ENCODE data around the gene CTCFL. TPM values are rescaled to one million over a fixed set of nuclear protein-coding genes. Genes with fewer than 3 reads are reported as not detected.

The CTCFL gene
- total RNA-seq, 2 donors from 2014 or later: 10.8 TPM; not detected in 1

DNA sequence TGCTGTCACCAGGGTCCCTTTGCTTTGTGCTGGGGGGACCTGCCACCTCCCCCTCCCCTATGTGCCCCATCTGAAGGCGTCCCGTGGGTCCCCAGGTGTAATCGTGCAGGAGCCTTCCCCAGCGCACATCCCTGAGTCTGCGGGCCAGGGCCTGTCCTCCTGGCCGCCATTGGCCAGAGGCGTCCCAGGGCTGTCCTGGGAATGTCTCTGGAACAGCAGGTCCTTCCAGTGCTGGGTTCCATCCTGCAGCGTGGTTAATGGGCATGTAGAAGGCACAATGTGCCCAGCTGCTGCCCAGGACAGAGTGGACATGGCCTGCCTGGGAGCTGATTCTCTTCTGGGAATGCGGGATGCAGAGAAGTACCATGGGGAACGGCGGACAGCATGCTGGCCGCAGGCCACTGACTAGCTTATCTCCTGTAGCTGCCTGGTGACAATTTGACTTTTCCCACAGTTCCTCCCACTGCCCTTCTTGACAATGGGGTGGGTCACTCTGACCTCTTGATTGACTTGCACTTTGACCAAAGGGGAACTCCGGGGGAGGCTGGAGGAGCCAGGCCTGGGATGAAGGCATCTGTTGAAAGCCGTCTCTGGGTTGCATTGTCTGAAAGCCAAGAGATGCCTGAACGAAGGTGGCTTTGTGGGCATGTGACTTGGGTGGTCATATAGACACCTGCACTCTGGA lies 64.0 kb downstream of the CTCFL start:
- Histone ChIP-seq H3K4me1 (replicated peaks) (no peaks in the 10 kb centered on the region), H3K27me3 (replicated peaks; ENCODE audit: insufficient read depth) (no peaks in the 10 kb centered on the region), H3K27ac (no peak overlapping the region), H3K4me3 (no peak overlapping the region), H3K9me3 (no peaks in the 10 kb centered on the region), H3K36me3 (no peaks in the 10 kb centered on the region)
- no peak for TF ChIP-seq POLR2AphosphoS5 (IDR thresholded peaks at IDR 0.05)
- no peak for TF ChIP-seq POLR2A (IDR thresholded peaks at IDR 0.05)
- TF ChIP-seq, protein P1, sequence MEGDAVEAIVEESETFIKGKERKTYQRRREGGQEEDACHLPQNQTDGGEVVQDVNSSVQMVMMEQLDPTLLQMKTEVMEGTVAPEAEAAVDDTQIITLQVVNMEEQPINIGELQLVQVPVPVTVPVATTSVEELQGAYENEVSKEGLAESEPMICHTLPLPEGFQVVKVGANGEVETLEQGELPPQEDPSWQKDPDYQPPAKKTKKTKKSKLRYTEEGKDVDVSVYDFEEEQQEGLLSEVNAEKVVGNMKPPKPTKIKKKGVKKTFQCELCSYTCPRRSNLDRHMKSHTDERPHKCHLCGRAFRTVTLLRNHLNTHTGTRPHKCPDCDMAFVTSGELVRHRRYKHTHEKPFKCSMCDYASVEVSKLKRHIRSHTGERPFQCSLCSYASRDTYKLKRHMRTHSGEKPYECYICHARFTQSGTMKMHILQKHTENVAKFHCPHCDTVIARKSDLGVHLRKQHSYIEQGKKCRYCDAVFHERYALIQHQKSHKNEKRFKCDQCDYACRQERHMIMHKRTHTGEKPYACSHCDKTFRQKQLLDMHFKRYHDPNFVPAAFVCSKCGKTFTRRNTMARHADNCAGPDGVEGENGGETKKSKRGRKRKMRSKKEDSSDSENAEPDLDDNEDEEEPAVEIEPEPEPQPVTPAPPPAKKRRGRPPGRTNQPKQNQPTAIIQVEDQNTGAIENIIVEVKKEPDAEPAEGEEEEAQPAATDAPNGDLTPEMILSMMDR (IDR thresholded peaks at IDR 0.05): no peak
- intact Hi-C loops (cut with DNase I): no loop called here
- WGBS: 78% methylated on average over 13 of the region's 15 CpGs
- DNase-seq (ENCODE audit: low spot score): no peak

DNA sequence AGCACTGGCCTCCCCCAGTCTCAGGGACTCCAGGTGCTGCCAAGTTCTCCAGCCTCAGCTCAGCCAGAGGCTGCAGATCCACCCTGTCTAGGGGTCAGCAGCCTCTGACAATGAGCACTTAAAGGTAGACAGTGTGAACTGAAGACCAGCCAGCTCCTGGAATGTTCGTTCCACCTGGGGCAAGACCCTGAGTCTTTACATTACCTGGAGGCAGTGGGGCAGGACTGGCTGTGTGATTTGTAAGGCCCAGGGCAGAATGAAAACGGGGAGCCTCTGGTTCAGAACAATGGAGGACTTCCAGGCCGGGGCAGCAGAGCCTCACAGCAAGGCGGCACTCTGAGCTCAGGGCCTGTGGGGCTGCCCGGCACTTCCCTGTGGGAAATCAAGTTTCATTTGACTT lies 65.0 kb downstream of the CTCFL start:
- intact Hi-C loops (cut with DNase I): no loop called here
- Histone ChIP-seq H3K27ac (no peak overlapping the region), H3K4me1 (replicated peaks) (no peaks in the 10 kb centered on the region), H3K9me3 (no peaks in the 10 kb centered on the region), H3K27me3 (replicated peaks; ENCODE audit: insufficient read depth) (no peaks in the 10 kb centered on the region), H3K4me3 (no peak overlapping the region), H3K36me3 (no peaks in the 10 kb centered on the region)
- WGBS: 87% methylated on average over 5 of the region's 5 CpGs
- TF ChIP-seq, protein P1 (IDR thresholded peaks at IDR 0.05): no peak
- TF ChIP-seq POLR2AphosphoS5 (IDR thresholded peaks at IDR 0.05): no peak
- no peak for TF ChIP-seq POLR2A (IDR thresholded peaks at IDR 0.05)
- DNase-seq (ENCODE audit: low spot score): no peak

DNA sequence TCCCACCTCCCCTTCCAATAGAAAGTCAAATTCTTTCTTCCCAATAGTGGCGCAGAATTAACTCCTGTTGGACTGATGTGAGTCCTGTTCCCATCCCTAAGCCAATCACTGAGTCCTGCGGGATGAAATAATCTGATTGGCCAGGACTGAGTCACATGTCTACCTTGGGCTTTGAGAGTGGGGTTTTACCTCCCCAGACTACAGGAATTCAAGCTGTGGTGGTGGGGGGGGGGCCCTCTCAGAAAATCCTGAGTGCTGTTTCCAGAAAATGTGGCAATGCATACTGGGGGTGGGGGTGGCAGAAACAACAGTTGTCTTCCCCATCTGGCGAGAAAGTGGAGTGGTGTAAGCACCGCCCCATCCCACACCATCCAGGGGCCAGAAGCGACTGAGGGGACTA lies 65.7 kb downstream of the CTCFL start:
- H3K9me3 ChIP-seq: no peaks in the 10 kb centered on the region
- H3K27ac ChIP-seq: peak overlapping the region in 1 of 2 donors; percentile 30
- DNase-seq (ENCODE audit: low spot score): no peak
- H3K4me1 ChIP-seq (replicated peaks): no peaks in the 10 kb centered on the region
- intact Hi-C loops (cut with DNase I): no loop called here
- no peak for TF ChIP-seq POLR2AphosphoS5 (IDR thresholded peaks at IDR 0.05)
- TF ChIP-seq, protein P1 (IDR thresholded peaks at IDR 0.05): no peak
- TF ChIP-seq POLR2A (IDR thresholded peaks at IDR 0.05): no peak
- no peaks in the 10 kb centered on the region for H3K36me3 ChIP-seq
- H3K27me3 ChIP-seq (replicated peaks; ENCODE audit: insufficient read depth): no peaks in the 10 kb centered on the region
- H3K4me3 ChIP-seq: no peak overlapping the region
- 74% methylated on average over 5 of the region's 5 CpGs for WGBS

DNA sequence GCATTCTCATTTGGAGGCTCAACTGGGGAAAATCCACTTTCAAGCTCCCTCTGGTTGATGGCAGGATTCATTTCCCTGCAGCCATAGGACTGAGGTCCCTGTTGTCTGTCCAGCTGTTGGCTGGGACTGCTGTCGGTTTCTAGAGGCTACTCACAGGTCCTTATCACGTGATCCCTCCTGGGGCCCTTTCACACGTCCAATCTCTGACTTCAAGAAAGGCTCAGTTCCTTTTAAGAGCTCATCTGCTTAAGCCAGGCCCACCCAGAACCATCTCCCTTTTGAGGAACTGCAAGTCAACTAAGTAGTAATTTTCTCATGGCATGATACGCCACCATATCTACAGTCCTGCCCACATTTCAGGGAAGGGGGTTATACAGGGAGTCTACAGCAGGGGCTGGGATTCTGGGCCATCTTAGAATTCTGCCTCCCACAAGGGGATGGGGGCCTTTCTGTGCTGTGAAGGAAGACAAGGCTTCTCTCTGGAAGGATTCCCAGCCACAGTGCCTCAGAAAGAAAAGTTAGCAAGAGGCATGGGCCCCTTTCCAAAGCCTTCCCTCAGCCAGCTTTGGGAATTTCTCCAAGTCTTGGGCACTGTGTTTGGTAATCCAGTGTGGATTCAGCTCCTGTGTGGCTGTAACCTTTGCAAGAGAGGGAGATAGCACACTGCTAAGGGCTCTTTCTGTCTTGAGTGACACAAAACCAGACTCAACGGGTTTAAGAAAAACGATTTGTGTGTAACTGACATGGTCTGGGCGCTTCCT lies 66.4 kb downstream of the CTCFL start:
- peak; percentile 66 for DNase-seq (ENCODE audit: low spot score)
- Histone ChIP-seq H3K27ac (peak overlapping the region in 1 of 2 donors; percentile 30), H3K4me1 (replicated peaks) (no peaks in the 10 kb centered on the region), H3K36me3 (no peaks in the 10 kb centered on the region), H3K9me3 (no peaks in the 10 kb centered on the region), H3K27me3 (replicated peaks; ENCODE audit: insufficient read depth) (no peaks in the 10 kb centered on the region), H3K4me3 (no peak overlapping the region)
- TF ChIP-seq POLR2AphosphoS5 (IDR thresholded peaks at IDR 0.05): peak; percentile 59
- TF ChIP-seq, protein P1 (IDR thresholded peaks at IDR 0.05): no peak
- WGBS: 64% methylated on average over 7 of the region's 7 CpGs
- intact Hi-C loops (cut with DNase I): no loop called here
